Caco-2 (cell line): Measurements from ENCODE around the gene TXNDC5. TPM values are rescaled to one million over a fixed set of nuclear protein-coding genes. Genes with fewer than 3 reads are reported as not detected.

Source experiments
- BruUV-seq: library from RNA; stranded (reverse); fragments of 400-500 nt; replicated peaks from 2 replicates; lab custom pipeline; 2021; lab: Mats Ljungman, UMichigan
- CTCF ChIA-PET: fragments of 300-600 bp; sonication (Branson Sonifier 250); formaldehyde crosslinking; loops from one replicate; lab custom pipeline; 2022; ENCODE audit warnings: antibody characterized with exemption; lab: Charles Lee
- POLR2A ChIA-PET: fragments of 300-600 bp; sonication (Branson Sonifier 250); formaldehyde crosslinking; loops from one replicate; lab custom pipeline; 2022; ENCODE audit warnings: antibody characterized with exemption; lab: Charles Lee
- DNase-seq, 2 experiments: peaks; one replicate each; pipeline versions ENCODE4 v3.0.0 to v3.0.0-alpha.2; 2020 to 2022
- H3K27me3 ChIP-seq: replicated peaks from 2 replicates; pipeline ENCODE4 v1.6.0; 2011; ENCODE audit warnings: low read length; ENCODE audit not compliant: control insufficient read depth, insufficient read depth
- H3K36me3 ChIP-seq: 2 replicates; pipeline ENCODE4 v1.5.1; 2011; ENCODE audit warnings: low read length; ENCODE audit not compliant: control insufficient read depth, insufficient read depth
- H3K4me1 ChIP-seq: fragments of 250-450 bp; sonication (Bioruptor Pico); 2 replicates; pipeline ENCODE4 v1.5.1; 2020; ENCODE audit warnings: mild to moderate bottlenecking
- H3K4me3 ChIP-seq: 2 replicates; pipeline ENCODE4 v1.5.1; 2011; ENCODE audit warnings: low read depth, mild to moderate bottlenecking, control low read depth, low read length
- H3K9me3 ChIP-seq: fragments of 250-450 bp; sonication (Bioruptor Pico); 2 replicates; pipeline ENCODE4 v1.5.1; 2020; ENCODE audit warnings: mild to moderate bottlenecking, moderate library complexity
- H3K27ac Mint-ChIP-seq: one replicate; pipeline ENCODE4 v1.8.0; 2022; ENCODE audit warnings: mixed read lengths; ENCODE audit not compliant: unreplicated experiment
- H3K27me3 Mint-ChIP-seq: one replicate; pipeline ENCODE4 v1.8.0; 2022; ENCODE audit warnings: mixed read lengths; ENCODE audit not compliant: insufficient read depth, unreplicated experiment
- H3K36me3 Mint-ChIP-seq: one replicate; pipeline ENCODE4 v1.8.0; 2022; ENCODE audit warnings: mild to moderate bottlenecking, mixed read lengths; ENCODE audit not compliant: insufficient read depth, unreplicated experiment
- H3K4me1 Mint-ChIP-seq: one replicate; pipeline ENCODE4 v1.8.0; 2022; ENCODE audit warnings: low read depth, mixed read lengths; ENCODE audit not compliant: unreplicated experiment
- H3K4me3 Mint-ChIP-seq: one replicate; pipeline ENCODE4 v1.8.0; 2022; ENCODE audit warnings: mild to moderate bottlenecking, moderate library complexity, mixed read lengths; ENCODE audit not compliant: unreplicated experiment
- H3K9me3 Mint-ChIP-seq: one replicate; pipeline ENCODE4 v1.8.0; 2022; ENCODE audit warnings: mixed read lengths; ENCODE audit not compliant: unreplicated experiment
- intact Hi-C: fragments of 100-400 bp; cut with micrococcal nuclease; formaldehyde crosslinking; loops from one replicate; pipeline ENCODE4 v1.10.0; 2022; ENCODE audit not compliant: unreplicated experiment
- total RNA-seq: library from RNA; stranded (reverse); gene quantifications from 2 replicates; pipeline ENCODE4 v1.2.3, GENCODE V29; 2022
- TF ChIP-seq, protein P1 (sequence below), 2 experiments: fragments of 200-600 bp in 1 of 2; IDR thresholded peaks; 1 replicate in 1 of 2; 2 replicates in 1 of 2; pipeline versions ENCODE4 v1.5.1 to v1.8.0; 2011 to 2022; ENCODE audit warnings: antibody characterized with exemption in 1 of 2, control low read depth in 1 of 2, inconsistent platforms in 1 of 2, low read depth in 1 of 2, low read length in 1 of 2, mild to moderate bottlenecking in 1 of 2, moderate library complexity in 1 of 2; ENCODE audit not compliant: insufficient read depth in 1 of 2, severe bottlenecking in 1 of 2, unreplicated experiment in 1 of 2

TXNDC5 gene
- total RNA-seq, 1 experiment from 2014 or later, result 117 TPM

DNA sequence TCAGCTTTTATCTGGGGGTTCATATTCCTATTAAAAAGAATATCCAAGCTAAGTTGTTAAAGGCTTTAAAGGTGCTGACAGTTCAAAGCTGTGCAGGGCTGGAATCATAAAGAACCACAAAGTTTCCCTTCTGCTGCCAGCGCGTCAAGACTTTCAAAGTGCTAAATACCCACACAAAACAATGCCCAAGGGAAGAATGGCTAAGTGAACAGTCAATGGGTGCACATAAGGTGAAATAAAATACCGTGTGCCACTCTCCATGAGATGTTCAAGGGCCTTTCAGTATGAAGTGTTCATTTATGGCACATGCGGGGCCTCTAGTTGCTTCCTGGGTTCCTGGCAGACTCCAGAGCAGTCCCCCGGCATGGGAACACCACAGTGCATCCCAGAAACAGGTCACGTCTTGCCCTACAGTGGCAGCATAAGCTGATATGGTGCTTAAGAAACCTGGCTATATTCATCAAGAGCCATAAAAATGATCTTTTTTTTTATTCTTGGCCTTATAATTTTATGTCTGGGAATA, 14.1 kb downstream of the TXNDC5 start:
- BruUV-seq, result no TSS peak
- ChIA-PET CTCF (no interaction called here), POLR2A (no interaction called here)
- peaks cover 10% of the 10 kb centered on the region for H3K4me1 ChIP-seq
- Mint-ChIP-seq H3K4me1 (no peaks in the 10 kb centered on the region), H3K36me3 (peaks cover 74% of the 10 kb centered on the region), H3K27me3 (no peaks in the 10 kb centered on the region), H3K27ac (no peak overlapping the region), H3K4me3 (no peak overlapping the region), H3K9me3 (no peaks in the 10 kb centered on the region)
- H3K4me3 ChIP-seq, result no peak overlapping the region
- no peaks in the 10 kb centered on the region for H3K27me3 ChIP-seq
- TF ChIP-seq, protein P1, sequence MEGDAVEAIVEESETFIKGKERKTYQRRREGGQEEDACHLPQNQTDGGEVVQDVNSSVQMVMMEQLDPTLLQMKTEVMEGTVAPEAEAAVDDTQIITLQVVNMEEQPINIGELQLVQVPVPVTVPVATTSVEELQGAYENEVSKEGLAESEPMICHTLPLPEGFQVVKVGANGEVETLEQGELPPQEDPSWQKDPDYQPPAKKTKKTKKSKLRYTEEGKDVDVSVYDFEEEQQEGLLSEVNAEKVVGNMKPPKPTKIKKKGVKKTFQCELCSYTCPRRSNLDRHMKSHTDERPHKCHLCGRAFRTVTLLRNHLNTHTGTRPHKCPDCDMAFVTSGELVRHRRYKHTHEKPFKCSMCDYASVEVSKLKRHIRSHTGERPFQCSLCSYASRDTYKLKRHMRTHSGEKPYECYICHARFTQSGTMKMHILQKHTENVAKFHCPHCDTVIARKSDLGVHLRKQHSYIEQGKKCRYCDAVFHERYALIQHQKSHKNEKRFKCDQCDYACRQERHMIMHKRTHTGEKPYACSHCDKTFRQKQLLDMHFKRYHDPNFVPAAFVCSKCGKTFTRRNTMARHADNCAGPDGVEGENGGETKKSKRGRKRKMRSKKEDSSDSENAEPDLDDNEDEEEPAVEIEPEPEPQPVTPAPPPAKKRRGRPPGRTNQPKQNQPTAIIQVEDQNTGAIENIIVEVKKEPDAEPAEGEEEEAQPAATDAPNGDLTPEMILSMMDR (IDR thresholded peaks at IDR 0.05; ENCODE audit: insufficient read depth in 1 of 2, low read depth in 1 of 2, low read length in 1 of 2, severe bottlenecking in 1 of 2, unreplicated experiment in 1 of 2), result no peak
- DNase-seq, result no peak
- no peaks in the 10 kb centered on the region for H3K9me3 ChIP-seq
- intact Hi-C loops, result no loop called here
- H3K36me3 ChIP-seq, result no peaks in the 10 kb centered on the region

DNA sequence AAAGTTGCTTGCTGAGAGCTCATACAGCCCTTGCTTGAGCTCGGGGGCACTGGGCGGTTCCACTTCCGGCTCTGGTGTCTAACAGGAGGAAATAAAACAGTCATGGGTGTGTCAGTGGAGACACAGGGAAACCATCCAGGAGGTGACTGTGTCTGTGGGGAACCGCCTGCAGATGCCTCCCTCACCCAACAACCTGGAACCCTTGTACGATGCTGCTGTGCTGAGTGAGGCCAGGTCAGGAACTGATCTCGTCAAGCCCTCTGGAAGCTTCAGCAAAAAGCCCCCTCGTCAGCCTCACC, 15.5 kb downstream of the TXNDC5 start:
- intact Hi-C loops, result no loop called here
- peaks cover 71% of the 10 kb centered on the region for H3K36me3 Mint-ChIP-seq
- no peaks in the 10 kb centered on the region for H3K9me3 ChIP-seq
- H3K27me3 Mint-ChIP-seq, result no peaks in the 10 kb centered on the region
- no peaks in the 10 kb centered on the region for H3K36me3 ChIP-seq
- ChIA-PET POLR2A (no interaction called here), CTCF (no interaction called here)
- peaks cover 9% of the 10 kb centered on the region for H3K4me1 ChIP-seq
- H3K27me3 ChIP-seq, result no peaks in the 10 kb centered on the region
- no TSS peak for BruUV-seq
- TF ChIP-seq, protein P1 (IDR thresholded peaks at IDR 0.05; ENCODE audit: insufficient read depth in 1 of 2, low read depth in 1 of 2, low read length in 1 of 2, severe bottlenecking in 1 of 2, unreplicated experiment in 1 of 2), result no peak
- H3K27ac Mint-ChIP-seq, result no peak overlapping the region
- H3K4me3 Mint-ChIP-seq, result no peak overlapping the region
- no peaks in the 10 kb centered on the region for H3K9me3 Mint-ChIP-seq
- DNase-seq, result no peak
- H3K4me1 Mint-ChIP-seq, result no peaks in the 10 kb centered on the region
- H3K4me3 ChIP-seq, result no peak overlapping the region

DNA sequence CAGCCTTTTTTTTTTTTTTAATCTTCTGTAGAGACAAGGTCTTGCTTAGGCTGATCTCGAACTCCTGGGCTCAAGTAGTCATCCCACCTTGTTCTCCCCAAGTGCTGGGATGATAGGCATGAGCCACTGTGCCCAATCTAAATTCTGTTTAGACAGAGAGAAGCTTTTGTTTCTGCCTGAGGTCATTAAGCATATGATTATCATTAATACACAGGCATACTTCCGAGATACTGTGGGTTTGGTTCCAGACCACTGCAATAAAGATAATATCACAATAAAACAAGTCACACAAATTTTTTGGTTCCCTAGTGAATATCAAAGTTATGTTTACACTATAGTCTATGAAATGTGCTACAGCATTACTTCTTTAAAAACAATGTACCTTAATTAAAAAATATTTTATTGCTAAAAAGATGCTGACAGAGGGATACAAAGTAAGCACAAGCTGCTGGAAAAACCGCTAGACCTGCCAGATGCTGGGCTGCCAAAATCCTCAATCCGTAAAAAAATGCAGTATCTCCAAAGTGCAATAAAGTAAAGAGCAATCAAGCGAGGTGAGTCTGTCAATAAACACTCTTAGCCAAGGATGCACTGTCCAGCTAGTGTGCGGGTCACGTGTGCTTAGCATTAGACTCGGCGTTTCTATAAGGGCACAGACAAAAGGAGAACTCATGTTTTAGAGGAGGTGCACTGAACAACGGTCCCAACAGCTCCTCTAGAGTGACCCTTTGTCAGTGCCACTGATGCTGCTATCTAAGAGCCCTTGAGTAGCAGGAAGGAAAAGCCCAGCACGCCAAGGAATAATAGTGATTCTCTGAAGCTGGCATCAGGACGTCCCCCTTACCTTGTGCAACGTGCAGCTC, 16.1 kb downstream of the TXNDC5 start:
- TF ChIP-seq, protein P1 (IDR thresholded peaks at IDR 0.05; ENCODE audit: insufficient read depth in 1 of 2, low read depth in 1 of 2, low read length in 1 of 2, severe bottlenecking in 1 of 2, unreplicated experiment in 1 of 2), result no peak
- intact Hi-C loops, result no loop called here
- H3K27me3 ChIP-seq, result no peaks in the 10 kb centered on the region
- peaks cover 72% of the 10 kb centered on the region for H3K36me3 Mint-ChIP-seq
- no peaks in the 10 kb centered on the region for H3K27me3 Mint-ChIP-seq
- no peaks in the 10 kb centered on the region for H3K4me1 Mint-ChIP-seq
- H3K4me1 ChIP-seq, result peaks cover 3% of the 10 kb centered on the region; the same call in 1 of the 2 replicates
- no peak overlapping the region for H3K27ac Mint-ChIP-seq
- BruUV-seq, result no TSS peak
- no peaks in the 10 kb centered on the region for H3K9me3 ChIP-seq
- no peak overlapping the region for H3K4me3 Mint-ChIP-seq
- H3K9me3 Mint-ChIP-seq, result no peaks in the 10 kb centered on the region
- DNase-seq, result no peak
- no peak overlapping the region for H3K4me3 ChIP-seq
- ChIA-PET POLR2A (no interaction called here), CTCF (no interaction called here)
- no peaks in the 10 kb centered on the region for H3K36me3 ChIP-seq
